Stimulated activated CD8-positive, alpha-beta memory T cell treated with anti-CD3 and anti-CD28 coated beads, Interleukin-4, amount 100 ng/mL, for 24 hours (primary cell): ENCODE measurements around the gene PIK3AP1.
"Not testable (repeated sequence)": the region's sequence is repeated elsewhere in the genome, so short reads cannot be mapped to it uniquely, and the experiment has no call there.

Experiments used
- DNase-seq: peaks from one replicate; pipeline ENCODE4 v3.0.0-alpha.2; 2020; ENCODE audit warnings: low read depth

Gene PIK3AP1

DNA sequence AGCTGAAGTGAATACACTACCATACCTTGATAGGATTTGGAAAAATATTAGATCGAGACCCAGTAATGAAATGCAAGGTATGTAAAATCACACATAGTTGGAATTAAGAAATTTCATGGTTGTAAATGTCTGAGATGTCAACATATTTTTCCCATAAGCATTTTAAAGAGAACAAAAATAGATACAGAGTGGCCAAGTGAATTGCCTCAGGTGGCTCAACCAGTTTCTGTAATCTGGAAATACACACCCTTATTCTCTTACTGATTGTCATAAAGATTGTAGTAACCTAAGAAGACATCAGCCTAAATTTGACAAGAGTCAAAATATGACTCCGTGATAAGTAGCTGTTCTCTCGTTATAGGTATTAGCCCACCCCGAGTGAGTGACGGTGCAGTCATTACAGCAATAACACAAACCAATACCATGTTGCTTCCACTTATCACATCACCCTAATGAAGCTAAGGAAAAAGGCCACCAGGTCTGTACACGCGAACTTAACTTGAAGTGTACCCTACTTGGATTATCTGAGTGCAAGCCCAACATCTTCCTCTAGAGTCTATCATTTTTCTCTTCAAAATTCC is 23.4 kb downstream of the PIK3AP1 start:
- DNase-seq, result no peak

DNA sequence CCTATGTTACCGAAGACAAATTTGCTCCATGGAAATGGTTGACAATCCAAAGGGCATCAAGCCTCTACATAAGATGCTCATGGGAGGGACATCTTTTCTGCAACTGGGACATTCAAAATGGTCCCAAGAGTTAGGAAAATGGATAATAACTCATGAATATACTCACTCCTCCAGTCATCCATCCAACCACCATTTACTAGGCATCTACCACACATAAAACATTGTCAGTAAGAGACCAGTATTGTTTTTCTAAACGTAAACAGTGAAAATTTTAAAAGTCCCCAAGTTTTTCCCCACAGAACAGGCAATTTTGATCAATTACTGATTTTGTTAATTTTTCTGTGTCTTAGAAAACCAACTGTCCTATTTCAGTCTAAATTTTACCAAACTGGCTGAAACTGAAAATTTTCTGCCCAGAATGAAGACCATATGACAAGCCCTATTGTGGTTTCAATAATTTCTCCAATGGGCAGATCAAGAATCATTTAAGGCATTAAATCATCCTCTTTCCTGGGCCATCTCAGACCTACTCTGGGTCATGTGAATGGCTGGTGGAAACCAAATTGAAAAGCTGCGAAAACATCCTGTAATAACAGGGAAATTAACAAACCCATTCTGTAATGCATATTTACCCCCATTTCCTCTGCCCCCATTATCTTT is 24.2 kb downstream of the PIK3AP1 start:
- no peak for DNase-seq

DNA sequence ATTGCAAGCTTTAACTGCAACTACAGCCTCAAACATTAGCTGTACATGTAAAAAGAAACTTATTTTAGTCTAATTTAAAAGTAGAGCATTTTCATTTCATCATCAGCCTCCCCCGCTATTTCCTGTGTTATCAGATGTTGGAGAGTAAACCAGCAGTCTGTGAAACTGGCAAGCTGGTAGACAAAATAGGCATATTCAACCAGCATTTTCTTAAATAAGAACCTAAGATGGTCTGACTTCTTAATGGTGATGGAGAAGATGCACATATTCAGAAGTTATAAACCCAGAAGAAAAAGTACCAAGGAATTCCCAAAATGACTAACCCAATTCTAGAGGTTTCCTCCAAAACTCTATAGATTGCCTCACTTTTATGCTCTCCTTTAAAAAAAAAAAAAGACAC is 24.9 kb downstream of the PIK3AP1 start:
- no peak for DNase-seq

DNA sequence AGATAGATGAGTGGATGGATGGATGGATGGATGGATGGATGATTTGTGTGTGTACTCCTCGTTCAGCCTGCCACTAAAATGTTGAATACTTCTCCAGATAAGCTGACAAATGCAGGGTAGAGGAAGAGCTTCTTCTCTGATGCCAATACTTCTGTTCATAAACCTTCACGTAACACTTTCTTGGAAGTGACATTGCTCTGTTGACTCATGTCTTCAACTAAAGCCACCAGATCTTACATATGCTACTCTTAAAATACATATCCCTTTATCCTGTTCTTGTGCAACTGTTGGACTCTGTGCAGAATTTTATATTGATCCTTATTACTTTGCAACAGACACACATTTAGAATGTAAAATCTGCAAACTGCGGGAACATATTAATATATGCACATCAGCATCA is 26.9 kb downstream of the PIK3AP1 start:
- no peak for DNase-seq

DNA sequence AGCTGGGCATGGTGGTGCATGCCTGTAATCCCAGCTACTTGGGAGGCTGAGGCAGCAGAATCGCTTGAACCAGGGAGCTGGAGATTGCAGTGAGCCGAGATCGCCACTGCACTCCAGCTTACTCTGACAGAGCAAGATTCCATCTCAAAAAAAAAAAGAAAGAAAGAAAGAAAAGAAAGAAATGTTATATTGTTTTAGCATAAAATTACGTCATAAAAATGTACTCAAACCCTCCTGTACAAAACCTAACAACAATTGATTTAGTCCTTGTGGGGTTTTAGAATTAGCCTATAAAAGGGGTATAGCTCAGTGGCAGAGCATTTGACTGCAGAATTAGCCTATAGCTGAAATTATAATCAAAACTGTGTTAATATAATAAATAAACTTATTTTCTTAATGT is 27.9 kb downstream of the PIK3AP1 start:
- no peak for DNase-seq

DNA sequence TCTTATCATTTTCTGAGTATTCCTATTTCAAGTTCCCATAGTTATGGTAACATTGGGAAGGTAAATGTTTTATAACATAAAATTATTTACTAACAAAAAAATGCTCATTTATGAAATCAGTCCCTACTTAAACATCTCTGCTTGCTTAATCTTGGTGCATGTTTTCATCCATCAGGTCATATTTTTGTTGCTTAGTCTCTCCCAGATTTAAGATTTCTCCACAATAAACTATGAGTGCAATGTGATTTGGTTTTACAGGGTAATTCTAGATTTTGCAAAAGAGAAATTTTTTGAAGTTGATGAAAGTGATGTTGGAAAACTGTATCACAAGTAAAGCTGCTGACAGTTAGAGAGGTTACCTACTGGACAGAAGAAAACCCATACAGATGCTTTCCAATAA is 28.6 kb downstream of the PIK3AP1 start:
- no peak for DNase-seq

DNA sequence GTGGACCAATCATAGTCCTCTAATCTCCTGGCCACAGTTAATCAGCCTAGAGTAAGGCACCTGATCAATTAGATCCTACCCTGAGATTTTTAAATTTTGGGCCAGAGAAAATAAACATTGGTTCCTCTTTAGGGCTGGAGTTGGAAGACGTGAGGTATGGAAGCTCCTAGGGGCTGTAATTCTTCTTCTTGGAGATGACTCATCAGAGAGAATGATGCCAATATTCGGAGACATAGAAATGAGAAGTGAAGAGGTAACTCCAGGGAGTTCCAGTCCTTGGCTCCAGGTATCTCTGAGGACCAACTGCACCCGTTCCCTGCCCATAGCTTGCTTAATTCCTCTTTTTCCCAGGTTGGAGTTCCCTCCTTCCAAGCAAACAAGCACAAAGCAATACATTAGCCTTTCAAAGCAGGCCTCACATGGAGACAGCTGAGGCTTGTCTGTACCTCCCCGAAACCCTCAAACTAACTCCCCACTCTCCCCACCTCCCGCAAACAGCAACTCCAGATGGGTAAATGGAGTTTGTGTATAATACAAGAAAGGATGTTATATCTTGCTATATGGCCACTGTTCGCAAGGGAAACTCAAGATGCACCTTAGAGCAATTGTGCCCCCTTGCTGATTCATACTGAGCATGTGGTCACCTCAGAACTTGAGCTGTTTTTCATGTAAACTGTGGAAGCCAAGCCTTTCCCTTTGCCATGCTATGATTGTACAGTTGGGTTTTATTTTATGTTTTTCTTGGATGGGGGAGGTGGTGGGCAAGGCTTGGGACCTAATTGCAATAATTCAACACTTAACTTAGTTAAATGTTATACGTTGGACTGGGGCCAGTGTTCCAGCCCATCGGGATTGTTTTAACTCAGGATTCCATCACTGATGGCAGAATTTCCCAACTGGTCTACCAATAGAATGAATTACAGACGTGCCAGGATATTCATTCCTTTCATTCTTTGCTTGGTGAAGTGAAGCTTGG is 29.3 kb downstream of the PIK3AP1 start:
- no peak for DNase-seq

DNA sequence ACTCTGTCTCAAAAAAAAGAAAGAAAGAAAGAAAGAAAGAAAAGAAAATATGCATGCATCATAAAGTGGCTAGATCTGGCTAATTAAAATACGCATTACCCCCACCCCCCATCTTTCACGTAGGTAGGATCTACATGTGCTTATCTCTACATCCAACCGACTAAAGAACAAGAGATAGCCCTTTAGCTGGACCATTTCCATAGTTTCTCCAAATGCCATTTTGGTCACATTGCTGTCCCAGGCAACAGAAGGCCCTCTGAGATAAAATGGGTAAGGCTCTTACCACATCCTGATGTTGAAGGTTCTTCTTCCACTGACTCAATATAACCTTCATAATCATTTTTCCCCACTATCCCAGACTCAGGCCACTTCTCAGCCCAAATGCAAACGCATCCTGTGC is 31.5 kb downstream of the PIK3AP1 start:
- DNase-seq, result no peak

DNA sequence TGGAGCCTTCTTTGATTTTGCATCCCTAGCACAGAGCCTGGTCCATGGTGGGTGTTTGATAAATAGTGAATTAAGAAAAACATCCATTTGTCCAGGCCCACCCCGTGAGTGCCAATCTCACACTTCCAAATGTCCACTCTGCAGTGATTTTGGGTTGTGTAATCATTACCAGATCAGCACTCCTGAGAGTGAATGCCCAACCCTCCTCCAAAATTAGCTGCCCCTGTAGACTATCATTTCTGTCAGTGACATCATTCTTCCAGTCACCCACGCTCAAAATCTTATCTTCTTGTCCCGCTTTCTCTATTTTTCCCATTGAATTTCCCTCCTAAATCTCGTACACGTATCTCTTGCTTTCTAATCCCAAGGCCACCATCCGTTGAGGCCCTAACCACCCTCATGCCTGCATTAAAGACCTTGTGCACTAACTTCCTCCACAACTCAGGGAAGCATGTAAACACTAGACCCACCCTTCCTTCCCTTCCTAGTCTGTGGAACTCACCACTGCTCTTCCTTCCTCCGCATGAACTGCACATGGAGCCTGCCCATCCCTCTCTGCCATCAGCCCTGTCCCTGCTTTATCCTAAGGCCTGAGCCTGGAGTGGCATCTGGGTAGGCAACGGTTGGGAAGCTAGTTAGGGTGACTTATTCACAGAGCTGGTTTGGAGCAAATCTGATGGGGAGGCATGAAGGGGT is 32.8 kb downstream of the PIK3AP1 start:
- DNase-seq, result no peak

DNA sequence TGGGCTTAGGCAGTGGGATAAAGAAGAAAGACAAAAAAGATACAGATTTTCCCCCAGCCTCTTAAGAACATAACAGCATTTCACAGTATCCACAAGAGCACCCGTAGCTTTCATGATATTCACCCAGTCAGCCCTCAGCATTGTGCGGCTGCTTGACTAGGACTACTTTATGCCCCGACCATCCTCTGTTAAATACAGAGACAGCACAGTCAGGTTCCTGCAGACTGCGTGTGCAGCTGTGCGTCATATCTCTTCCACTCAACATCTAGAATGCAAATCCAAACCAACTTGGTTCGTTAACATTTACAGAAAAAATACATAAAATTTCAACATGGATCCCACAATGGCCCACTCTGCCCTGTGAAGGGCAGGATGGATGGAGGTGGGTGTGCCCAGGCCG is 33.8 kb downstream of the PIK3AP1 start:
- DNase-seq, result no peak

DNA sequence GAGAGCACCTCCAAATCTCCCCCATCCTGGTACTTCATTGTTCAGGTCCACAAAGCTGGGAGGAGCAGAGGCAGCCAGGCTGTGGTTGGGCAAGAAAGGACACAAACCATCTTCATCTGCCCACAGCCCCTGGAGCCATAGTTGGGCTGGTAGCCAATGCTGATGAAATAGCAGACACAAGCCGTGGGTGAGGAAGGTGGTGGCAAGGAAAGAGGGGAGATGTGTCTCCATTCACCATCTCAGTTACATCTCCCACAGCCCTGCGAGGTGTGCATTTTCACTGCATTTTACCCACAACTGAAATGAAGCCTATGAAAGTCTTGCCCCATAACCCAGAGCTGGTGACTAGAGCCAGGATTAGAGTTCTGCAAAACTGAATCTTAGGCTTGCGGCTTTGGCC is 35.0 kb downstream of the PIK3AP1 start:
- no peak for DNase-seq

DNA sequence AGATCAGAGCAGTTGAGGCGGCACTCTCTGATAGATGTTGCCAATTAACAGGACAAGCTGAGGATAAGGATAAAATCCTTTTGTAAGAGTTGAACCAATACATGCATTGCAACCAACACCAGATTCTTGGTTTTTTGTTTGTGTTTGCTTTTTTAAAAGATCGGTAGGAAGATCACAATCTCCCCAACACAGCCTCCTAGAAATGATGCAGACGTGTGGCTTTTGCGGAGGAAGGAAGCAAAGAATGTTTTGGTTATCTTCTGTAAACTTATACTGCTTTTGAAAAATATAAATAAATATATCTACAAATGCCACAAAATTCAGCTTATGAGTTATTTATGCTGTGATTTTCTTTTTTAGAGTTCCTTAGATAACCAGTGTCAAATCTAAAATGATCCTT is 35.5 kb downstream of the PIK3AP1 start:
- no peak for DNase-seq

DNA sequence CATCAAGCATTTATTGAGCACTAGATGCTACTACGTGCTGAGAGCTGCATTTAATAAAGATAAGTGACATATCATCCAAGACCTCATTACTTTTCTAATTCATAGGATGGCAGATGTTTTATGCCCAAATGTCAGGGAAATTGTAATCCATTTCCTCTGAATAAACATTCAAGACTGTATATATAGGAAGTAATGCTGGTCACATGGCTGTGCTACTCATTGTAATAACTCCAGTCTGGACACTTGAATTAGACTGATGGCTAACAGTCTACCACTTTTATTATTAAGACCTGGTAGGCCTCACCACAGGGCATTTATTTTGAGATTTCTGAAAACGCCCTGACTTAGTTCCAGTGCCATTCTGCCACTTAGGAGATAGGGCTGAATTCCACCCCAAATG is 36.6 kb downstream of the PIK3AP1 start:
- DNase-seq, result no peak

DNA sequence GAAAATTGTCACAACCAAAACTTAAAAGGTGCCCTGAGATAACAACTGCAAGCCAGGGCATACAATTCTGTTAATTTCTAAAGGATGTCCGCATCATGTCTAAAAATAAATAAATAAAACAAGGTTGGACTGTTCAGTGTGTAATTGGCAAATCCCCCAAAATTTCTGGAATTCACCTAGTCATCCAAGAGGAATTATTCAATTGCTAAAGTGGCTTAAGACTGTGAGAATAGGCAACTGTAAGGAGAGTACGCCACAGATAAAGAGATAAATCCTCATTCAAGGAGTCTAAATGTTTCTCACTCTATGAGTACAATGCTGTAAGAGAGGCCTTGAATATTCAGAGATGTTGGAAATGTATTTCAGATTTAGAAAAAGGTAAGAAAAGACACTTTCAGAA is 37.2 kb downstream of the PIK3AP1 start:
- no peak for DNase-seq

DNA sequence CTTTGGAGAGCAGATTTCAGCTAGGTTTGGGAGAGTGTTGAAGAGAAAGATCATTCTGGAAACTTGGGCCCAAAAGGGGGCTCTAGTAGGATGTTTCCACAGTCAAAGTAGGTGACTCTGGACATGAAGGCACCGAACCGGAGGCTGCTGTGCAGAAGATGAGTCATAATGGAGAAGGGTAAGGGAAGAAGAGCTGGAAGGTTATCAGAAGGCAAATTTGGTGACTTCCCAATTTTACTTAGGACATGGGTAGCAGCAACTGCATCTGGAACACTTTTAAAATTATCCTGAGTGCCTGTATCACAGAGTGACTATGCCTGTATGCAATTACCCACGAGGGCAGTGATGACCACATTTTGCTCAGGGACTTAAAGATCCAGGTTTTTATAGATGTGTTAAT is 38.8 kb downstream of the PIK3AP1 start:
- no peak for DNase-seq

DNA sequence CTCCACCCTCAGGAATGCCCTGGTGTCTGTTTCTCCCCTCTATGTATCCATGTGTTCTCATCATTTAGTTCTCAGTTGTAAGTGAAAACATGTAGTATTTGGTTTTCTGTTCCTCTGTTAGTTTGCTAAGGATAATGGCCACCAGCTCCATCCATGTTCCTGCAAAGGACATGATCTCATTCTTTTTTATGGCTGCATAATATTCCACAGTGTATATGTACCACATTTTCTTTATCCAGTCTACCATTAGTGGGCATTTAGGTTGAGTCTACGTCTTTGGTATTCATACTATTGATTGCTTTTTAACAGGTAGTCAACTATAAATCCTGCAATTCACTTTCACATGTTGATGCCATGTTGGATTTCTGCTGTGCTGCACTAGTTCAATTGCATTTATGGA is 39.9 kb downstream of the PIK3AP1 start:
- not testable (repeated sequence) for DNase-seq

DNA sequence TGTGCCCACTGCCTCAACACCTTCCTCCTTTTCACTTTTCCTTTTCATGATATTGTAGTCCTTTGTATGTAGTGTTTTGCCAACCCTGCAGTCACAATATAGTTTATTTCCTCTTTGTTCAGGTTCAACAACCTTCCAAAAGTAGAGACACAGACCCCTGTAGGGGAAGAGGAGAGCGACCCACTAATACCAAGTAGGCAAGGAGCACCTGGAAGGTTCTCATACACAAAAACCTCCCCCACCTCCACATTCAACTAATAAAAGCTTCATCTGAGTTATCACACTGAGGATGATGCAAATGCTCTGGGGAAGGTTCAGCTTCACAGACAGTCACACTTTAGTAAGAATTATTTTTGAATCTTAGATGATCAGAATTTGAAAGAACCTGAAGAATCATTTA is 41.6 kb downstream of the PIK3AP1 start:
- no peak for DNase-seq

DNA sequence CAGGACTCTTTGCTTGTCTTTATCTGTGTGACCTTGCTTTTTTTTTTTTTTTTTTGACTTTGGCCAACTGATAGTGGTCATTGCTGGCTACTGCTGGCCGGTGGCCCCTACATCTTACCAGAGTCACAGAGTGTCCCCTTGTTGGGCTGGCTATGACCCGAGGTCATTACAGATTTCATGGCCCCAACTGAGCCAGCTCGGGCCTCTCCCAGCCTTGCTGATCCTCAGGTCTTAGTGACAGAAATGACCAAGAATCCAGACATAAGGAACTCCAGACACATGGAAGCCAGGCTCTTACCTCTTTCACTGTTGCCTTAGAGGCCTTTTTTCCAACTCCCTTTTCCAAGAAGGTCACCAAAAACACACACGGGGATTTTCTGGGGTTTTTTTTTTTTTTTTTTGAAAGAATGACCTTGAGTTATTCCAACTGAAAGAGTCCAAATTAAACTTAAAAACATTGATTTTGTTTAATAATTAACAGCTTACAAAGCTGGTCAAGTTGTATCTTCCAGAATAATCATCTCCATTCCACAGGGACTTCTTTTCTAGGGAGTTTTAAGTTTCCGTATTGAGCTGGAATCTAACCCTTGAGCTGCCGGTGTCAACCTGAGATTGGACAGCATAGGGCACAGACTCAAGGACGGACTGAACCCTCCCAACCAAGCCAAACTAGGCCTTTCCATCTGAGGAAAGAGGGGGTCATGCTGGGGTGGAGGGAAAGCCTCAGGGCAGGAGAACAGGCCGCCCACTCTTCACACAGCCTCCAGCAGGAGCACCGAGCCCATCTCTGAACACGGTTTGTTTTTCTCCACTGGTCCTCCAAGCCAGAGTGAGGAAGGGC is 43.8 kb downstream of the PIK3AP1 start:
- no peak for DNase-seq

DNA sequence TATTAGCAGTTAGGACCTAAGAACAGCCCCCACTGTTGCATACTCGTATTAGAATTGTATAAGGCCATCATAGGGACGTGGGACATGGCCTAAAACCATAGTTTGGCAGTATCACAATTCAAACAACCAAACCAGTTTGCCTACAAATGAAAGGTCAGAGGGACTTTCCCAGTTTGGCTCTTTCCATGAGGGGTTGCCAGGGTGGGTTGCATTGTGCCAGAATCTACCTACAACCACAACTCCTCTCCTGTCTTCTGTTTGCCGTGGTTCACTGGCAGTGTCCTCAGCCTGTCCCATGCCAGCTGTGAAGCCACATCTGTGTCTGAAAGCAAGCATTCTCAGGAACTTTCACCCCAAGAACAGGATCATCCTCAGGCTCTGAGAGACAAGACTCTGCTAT is 44.5 kb downstream of the PIK3AP1 start:
- DNase-seq, result no peak

DNA sequence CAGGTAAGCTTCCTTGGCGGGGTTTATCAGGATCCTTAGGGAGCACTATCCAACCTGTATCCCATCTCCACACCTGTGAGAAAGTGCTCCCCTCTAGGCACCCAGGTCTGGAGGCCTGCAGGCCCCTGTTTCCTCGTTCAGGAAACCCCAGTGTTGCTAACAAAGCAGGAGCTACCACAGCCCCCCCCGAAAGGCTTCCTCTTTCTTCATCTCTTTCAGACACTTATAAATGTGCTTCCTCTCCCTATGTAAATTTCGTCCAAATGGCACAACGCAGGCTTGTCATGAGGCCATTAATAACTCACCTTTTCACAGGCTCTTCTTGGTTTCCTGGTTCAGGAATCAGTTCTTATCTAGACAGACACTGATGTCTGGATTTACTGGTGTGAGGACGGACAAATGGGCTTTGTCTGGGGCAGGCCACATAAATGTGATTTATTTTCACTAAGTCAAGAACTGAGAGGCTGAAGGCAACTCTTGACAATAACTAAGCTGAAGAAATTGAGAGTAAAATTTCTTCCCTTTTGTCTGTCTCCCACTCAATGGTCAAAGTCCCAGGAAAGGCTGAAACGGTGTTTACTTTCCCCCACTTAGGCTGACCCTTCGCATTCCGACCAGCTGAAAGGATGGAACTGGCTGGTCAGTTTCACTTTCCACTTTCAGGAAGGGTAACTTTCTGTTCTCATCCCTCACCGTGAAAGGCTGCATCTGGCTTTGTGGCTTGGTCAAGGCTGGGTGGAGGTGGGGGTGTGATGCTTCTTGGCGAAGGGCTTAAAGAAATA is 46.8 kb downstream of the PIK3AP1 start:
- no peak for DNase-seq
